ENCODE data around the gene MAP1A. TPM values are rescaled to one million over a fixed set of nuclear protein-coding genes. Genes with fewer than 3 reads are reported as not detected.

The MAP1A gene
- total and polyA plus RNA-seq, 2 donors (not counting 3 experiments of a cell fraction or from before 2014, with no cell fraction given) = 0.68 to 4.8 TPM

DNA sequence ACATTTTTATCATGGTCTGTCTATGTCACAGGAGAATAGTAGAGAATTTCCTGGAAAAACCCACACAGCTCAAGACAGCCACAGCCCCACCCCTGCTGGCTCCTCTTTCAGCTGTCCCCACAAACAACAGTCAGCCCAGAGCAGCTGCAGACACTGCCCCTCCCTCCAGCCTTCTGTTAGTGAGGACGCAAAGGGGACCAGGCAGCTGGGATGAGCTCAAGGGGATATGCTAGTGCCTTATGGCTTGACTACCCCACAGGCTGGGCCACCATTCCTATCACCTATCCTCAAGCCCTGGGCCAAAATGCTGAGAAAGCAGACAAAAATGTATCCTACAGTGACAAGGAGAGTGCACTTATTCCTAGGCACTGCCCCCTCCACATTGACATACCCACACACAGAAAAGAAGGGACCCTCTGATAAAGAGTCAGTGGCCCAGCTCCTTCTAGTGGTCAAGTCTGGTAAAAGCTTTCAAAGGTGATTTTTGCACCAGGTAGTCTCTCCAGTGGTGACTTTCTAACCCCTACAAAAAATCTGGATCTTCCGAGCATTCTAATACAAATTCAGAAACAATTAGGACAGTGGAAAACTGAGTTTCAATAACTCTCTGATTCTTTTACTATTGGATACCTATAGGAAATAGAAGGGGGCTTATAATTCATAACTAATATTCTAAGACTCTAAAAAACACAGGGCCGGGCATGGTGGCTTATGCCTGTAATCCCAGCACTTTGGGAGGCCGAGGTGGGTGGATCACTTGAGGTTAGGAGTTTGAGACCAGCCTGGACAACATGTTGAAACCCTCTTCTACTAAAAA is 3.0 kb upstream of the MAP1A start:
- H3K9ac ChIP-seq (replicated peaks; ENCODE audit: extremely low read depth, insufficient read depth, low read length) = no peak overlapping the region
- no peaks in the 10 kb centered on the region for H3K79me2 ChIP-seq (ENCODE audit: control insufficient read depth, insufficient read depth, low read length)
- peaks cover 35% of the 10 kb centered on the region for H3K4me1 ChIP-seq (ENCODE audit: control insufficient read depth, extremely low read depth, insufficient read depth, low read length)
- no peaks in the 10 kb centered on the region for H3K36me3 ChIP-seq (ENCODE audit: control insufficient read depth in 2 of 2, extremely low read depth in 1 of 2, insufficient read depth in 2 of 2, low read length in 2 of 2)
- H3K4me3 ChIP-seq (replicated peaks in 1 of 3; ENCODE audit: insufficient read depth in 1 of 3, low read depth in 1 of 3, low read length in 3 of 3) = no peak overlapping the region
- intact Hi-C loops (cut with micrococcal nuclease) (loop anchor here (1.0 to 10.0 kb wide), 2 partner anchors 73 to 230 kb away; partner anchors contain the start of gene PDIA3), dilution Hi-C loops (cut with MboI; ENCODE audit: extremely low pct_ligation_motif_present, low sequenced_read_pairs) (no loop called here)
- BruUV-seq (replicated peaks) = no TSS peak
- DNase-seq (ENCODE audit: low read depth, low spot score) (peak; percentile 30), FAIRE-seq (peak; percentile 76)
- no peaks in the 10 kb centered on the region for H3K9me3 ChIP-seq (replicated peaks; ENCODE audit: control insufficient read depth, insufficient read depth, low read length)
- H4K20me1 ChIP-seq (replicated peaks; ENCODE audit: control insufficient read depth, extremely low read depth, insufficient read depth, low read length) = no peaks in the 10 kb centered on the region
- ChIA-PET POLR2A (no interaction called here), CTCF (interaction anchor here (0.6 to 6.6 kb wide), 24 partner anchors 9 to 1118 kb away, joined by 3 to 101 read pairs (median 6); partner anchors contain the start of gene TP53BP1)
- H3K27me3 ChIP-seq (ENCODE audit: control insufficient read depth in 2 of 2, insufficient read depth in 2 of 2, low read length in 2 of 2) = peaks cover 0 to 6% of the 10 kb centered on the region in 2 experiments
- H3K27ac ChIP-seq (ENCODE audit: insufficient read depth, low read depth, low read length) = peak overlapping the region; percentile 34
- TF ChIP-seq, protein P1, sequence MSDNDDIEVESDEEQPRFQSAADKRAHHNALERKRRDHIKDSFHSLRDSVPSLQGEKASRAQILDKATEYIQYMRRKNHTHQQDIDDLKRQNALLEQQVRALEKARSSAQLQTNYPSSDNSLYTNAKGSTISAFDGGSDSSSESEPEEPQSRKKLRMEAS (IDR thresholded peaks at IDR 0.05; ENCODE audit: insufficient read depth, insufficient read length) = no peak
- TF ChIP-seq EZH2 (IDR thresholded peaks at IDR 0.05; ENCODE audit: borderline replicate concordance, low read depth, low read length, severe bottlenecking) (no peak), POLR2A (IDR thresholded peaks at IDR 0.05; ENCODE audit: low read depth, low read length) (no peak), MYC (IDR thresholded peaks at IDR 0.05; ENCODE audit: low read depth, low read length) (no peak), JUN (IDR thresholded peaks at IDR 0.05; ENCODE audit: borderline replicate concordance, insufficient read depth, insufficient read length, low read depth) (no peak), POLR2AphosphoS5 (IDR thresholded peaks at IDR 0.05; ENCODE audit: insufficient read depth, low read depth, low read length) (no peak)
- TF ChIP-seq, protein P2, sequence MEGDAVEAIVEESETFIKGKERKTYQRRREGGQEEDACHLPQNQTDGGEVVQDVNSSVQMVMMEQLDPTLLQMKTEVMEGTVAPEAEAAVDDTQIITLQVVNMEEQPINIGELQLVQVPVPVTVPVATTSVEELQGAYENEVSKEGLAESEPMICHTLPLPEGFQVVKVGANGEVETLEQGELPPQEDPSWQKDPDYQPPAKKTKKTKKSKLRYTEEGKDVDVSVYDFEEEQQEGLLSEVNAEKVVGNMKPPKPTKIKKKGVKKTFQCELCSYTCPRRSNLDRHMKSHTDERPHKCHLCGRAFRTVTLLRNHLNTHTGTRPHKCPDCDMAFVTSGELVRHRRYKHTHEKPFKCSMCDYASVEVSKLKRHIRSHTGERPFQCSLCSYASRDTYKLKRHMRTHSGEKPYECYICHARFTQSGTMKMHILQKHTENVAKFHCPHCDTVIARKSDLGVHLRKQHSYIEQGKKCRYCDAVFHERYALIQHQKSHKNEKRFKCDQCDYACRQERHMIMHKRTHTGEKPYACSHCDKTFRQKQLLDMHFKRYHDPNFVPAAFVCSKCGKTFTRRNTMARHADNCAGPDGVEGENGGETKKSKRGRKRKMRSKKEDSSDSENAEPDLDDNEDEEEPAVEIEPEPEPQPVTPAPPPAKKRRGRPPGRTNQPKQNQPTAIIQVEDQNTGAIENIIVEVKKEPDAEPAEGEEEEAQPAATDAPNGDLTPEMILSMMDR (IDR thresholded peaks at IDR 0.05; ENCODE audit: extremely low read depth in 1 of 2, insufficient read depth in 1 of 2, low read depth in 1 of 2, low read length in 2 of 2) = peak; percentile 49 to 55
- no peak overlapping the region for H3K4me2 ChIP-seq (ENCODE audit: insufficient read depth, low read length)
- no peaks in the 10 kb centered on the region for H3K9me1 ChIP-seq (replicated peaks; ENCODE audit: control insufficient read depth, extremely low read depth, insufficient read depth, low read length)
- peak overlapping the region; percentile 85 for H2AFZ ChIP-seq (ENCODE audit: low read depth, low read length)

All from endothelial cell of umbilical vein (primary cell).